ENCODE data around the gene GCK. TPM values are rescaled to one million over a fixed set of nuclear protein-coding genes. Genes with fewer than 3 reads are reported as not detected.

GCK gene
- total and polyA plus RNA-seq, 2 of the 13 experiments (the other 11 are each of a cell fraction or from before 2014, with no cell fraction given) = not detected

GRCh38 chr7:44123190-44124003, 65.8 kb downstream of the GCK start, which contains the start of gene POLD2 (continued):
- TF ChIP-seq, protein P1, sequence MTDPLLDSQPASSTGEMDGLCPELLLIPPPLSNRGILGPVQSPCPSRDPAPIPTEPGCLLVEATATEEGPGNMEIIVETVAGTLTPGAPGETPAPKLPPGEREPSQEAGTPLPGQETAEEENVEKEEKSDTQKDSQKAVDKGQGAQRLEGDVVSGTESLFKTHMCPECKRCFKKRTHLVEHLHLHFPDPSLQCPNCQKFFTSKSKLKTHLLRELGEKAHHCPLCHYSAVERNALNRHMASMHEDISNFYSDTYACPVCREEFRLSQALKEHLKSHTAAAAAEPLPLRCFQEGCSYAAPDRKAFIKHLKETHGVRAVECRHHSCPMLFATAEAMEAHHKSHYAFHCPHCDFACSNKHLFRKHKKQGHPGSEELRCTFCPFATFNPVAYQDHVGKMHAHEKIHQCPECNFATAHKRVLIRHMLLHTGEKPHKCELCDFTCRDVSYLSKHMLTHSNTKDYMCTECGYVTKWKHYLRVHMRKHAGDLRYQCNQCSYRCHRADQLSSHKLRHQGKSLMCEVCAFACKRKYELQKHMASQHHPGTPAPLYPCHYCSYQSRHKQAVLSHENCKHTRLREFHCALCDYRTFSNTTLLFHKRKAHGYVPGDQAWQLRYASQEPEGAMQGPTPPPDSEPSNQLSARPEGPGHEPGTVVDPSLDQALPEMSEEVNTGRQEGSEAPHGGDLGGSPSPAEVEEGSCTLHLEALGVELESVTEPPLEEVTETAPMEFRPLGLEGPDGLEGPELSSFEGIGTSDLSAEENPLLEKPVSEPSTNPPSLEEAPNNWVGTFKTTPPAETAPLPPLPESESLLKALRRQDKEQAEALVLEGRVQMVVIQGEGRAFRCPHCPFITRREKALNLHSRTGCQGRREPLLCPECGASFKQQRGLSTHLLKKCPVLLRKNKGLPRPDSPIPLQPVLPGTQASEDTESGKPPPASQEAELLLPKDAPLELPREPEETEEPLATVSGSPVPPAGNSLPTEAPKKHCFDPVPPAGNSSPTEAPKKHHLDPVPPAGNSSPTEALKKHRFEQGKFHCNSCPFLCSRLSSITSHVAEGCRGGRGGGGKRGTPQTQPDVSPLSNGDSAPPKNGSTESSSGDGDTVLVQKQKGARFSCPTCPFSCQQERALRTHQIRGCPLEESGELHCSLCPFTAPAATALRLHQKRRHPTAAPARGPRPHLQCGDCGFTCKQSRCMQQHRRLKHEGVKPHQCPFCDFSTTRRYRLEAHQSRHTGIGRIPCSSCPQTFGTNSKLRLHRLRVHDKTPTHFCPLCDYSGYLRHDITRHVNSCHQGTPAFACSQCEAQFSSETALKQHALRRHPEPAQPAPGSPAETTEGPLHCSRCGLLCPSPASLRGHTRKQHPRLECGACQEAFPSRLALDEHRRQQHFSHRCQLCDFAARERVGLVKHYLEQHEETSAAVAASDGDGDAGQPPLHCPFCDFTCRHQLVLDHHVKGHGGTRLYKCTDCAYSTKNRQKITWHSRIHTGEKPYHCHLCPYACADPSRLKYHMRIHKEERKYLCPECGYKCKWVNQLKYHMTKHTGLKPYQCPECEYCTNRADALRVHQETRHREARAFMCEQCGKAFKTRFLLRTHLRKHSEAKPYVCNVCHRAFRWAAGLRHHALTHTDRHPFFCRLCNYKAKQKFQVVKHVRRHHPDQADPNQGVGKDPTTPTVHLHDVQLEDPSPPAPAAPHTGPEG (CRISPR knock-in tag; IDR thresholded peaks at IDR 0.05) = no peak
- TF ChIP-seq CENPT (CRISPR knock-in tag; IDR thresholded peaks at IDR 0.05; ENCODE audit: low read depth) = peak; percentile 86; the same call in 1 of the 2 replicates
- TF ChIP-seq, protein P2, sequence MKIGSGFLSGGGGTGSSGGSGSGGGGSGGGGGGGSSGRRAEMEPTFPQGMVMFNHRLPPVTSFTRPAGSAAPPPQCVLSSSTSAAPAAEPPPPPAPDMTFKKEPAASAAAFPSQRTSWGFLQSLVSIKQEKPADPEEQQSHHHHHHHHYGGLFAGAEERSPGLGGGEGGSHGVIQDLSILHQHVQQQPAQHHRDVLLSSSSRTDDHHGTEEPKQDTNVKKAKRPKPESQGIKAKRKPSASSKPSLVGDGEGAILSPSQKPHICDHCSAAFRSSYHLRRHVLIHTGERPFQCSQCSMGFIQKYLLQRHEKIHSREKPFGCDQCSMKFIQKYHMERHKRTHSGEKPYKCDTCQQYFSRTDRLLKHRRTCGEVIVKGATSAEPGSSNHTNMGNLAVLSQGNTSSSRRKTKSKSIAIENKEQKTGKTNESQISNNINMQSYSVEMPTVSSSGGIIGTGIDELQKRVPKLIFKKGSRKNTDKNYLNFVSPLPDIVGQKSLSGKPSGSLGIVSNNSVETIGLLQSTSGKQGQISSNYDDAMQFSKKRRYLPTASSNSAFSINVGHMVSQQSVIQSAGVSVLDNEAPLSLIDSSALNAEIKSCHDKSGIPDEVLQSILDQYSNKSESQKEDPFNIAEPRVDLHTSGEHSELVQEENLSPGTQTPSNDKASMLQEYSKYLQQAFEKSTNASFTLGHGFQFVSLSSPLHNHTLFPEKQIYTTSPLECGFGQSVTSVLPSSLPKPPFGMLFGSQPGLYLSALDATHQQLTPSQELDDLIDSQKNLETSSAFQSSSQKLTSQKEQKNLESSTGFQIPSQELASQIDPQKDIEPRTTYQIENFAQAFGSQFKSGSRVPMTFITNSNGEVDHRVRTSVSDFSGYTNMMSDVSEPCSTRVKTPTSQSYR (CRISPR knock-in tag; IDR thresholded peaks at IDR 0.05; ENCODE audit: borderline replicate concordance) = peak; percentile 29; the same call in 1 of the 2 replicates
- no peak for TF ChIP-seq MAFG (CRISPR knock-in tag; IDR thresholded peaks at IDR 0.05)
- TF ChIP-seq IKZF5 (CRISPR knock-in tag; IDR thresholded peaks at IDR 0.05) = 0 out of 2 replicates have a peak, but pooled peaks have one; percentile 39
- TF ChIP-seq ZNF644 (CRISPR knock-in tag; IDR thresholded peaks at IDR 0.05; ENCODE audit: low read depth) = no peak
- TF ChIP-seq HDAC6 (IDR thresholded peaks at IDR 0.05; ENCODE audit: low read depth, low read length) = no peak
- no peak for TF ChIP-seq ZNF674 (CRISPR knock-in tag; IDR thresholded peaks at IDR 0.05; ENCODE audit: low read depth)
- peak; percentile 74 for TF ChIP-seq POLR2G (IDR thresholded peaks at IDR 0.05; ENCODE audit: low read depth, low read length)
- peak; percentile 61; the same call in 1 of the 2 replicates for TF ChIP-seq ZNF766 (CRISPR knock-in tag; IDR thresholded peaks at IDR 0.05; ENCODE audit: borderline replicate concordance)
- peak; percentile 50; the same call in 1 of the 2 replicates for TF ChIP-seq TFAP4 (IDR thresholded peaks at IDR 0.05; ENCODE audit: borderline replicate concordance, low read depth)
- TF ChIP-seq KDM6A (CRISPR knock-in tag; IDR thresholded peaks at IDR 0.05; ENCODE audit: low read depth) = no peak
- TF ChIP-seq DNMT3B (CRISPR knock-in tag; conservative IDR thresholded peaks at IDR 0.05) = no peak
- TF ChIP-seq, protein P3, sequence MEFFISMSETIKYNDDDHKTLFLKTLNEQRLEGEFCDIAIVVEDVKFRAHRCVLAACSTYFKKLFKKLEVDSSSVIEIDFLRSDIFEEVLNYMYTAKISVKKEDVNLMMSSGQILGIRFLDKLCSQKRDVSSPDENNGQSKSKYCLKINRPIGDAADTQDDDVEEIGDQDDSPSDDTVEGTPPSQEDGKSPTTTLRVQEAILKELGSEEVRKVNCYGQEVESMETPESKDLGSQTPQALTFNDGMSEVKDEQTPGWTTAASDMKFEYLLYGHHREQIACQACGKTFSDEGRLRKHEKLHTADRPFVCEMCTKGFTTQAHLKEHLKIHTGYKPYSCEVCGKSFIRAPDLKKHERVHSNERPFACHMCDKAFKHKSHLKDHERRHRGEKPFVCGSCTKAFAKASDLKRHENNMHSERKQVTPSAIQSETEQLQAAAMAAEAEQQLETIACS (CRISPR knock-in tag; IDR thresholded peaks at IDR 0.05) = no peak
- peak; percentile 97 for TF ChIP-seq ZNF446 (CRISPR knock-in tag; IDR thresholded peaks at IDR 0.05)
- TF ChIP-seq, protein P4, sequence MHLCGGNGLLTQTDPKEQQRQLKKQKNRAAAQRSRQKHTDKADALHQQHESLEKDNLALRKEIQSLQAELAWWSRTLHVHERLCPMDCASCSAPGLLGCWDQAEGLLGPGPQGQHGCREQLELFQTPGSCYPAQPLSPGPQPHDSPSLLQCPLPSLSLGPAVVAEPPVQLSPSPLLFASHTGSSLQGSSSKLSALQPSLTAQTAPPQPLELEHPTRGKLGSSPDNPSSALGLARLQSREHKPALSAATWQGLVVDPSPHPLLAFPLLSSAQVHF (CRISPR knock-in tag; IDR thresholded peaks at IDR 0.05) = peak; percentile 50

Measured in HepG2 (cell line).